ENCODE data around the gene PSMG3.

PSMG3 gene

DNA sequence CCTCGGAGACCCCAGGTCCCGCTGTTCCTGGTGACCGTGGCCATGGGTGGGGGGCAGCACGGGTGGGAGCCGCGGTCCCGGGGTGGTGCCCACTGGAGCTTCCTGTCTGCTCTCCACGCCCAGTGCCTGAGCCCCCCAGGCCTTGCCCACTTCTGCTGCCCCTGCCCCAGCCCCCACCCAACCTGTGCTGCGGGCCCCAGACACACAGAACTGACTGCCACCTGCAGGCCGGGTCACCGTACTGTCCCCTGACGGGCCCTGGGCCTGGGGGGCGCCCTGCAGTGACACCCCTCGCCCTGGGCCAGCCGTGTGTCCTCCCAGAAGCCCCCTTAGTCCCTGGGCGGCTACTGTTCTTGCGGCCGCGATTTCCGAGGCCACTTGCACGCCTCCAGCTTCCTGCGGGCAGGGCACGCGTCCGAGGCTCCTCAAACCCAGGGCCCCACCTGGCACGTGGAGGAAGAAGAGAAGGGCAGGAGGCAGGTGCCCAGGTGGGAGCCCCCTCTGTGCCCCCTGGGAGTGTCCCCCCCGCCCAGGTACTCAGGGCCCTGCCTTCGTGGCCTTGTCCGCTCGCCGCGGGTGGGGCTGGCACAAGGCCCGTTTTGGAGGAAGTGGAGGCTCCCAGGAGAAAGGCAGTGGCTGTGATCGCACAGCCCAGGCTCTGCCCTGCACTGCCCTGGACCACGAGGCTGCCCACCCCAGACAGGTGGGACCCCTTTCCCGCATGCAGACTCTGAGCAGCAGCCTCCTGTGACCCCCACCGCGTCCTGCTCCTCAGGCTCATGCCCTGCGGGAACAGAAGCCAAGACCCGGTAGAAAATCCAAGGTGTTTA, 24.2 kb downstream of the PSMG3 start:
- no peaks in the 10 kb centered on the region for H3K4me1 ChIP-seq (ENCODE audit: control insufficient read depth, insufficient read depth, low read length)
- H3K27ac ChIP-seq (ENCODE audit: extremely low read depth, low read depth, low read length): no peak overlapping the region
- ChIA-PET CTCF (interaction anchor here (1.0 kb wide), 2 partner anchors 10 to 11 kb away, joined by 3 to 6 read pairs; no protein-coding TSS in a partner anchor), POLR2A (interaction anchor here (1.1 kb wide), 1 partner anchor 10 kb away, joined by 4 read pairs; the partner anchor contains the start of gene TMEM184A)
- TF ChIP-seq, protein P1, sequence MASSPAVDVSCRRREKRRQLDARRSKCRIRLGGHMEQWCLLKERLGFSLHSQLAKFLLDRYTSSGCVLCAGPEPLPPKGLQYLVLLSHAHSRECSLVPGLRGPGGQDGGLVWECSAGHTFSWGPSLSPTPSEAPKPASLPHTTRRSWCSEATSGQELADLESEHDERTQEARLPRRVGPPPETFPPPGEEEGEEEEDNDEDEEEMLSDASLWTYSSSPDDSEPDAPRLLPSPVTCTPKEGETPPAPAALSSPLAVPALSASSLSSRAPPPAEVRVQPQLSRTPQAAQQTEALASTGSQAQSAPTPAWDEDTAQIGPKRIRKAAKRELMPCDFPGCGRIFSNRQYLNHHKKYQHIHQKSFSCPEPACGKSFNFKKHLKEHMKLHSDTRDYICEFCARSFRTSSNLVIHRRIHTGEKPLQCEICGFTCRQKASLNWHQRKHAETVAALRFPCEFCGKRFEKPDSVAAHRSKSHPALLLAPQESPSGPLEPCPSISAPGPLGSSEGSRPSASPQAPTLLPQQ (tag by site-specific recombination; IDR thresholded peaks at IDR 0.05): 0 out of 2 replicates have a peak, but pooled peaks have one; percentile 42
- TF ChIP-seq, protein P2, sequence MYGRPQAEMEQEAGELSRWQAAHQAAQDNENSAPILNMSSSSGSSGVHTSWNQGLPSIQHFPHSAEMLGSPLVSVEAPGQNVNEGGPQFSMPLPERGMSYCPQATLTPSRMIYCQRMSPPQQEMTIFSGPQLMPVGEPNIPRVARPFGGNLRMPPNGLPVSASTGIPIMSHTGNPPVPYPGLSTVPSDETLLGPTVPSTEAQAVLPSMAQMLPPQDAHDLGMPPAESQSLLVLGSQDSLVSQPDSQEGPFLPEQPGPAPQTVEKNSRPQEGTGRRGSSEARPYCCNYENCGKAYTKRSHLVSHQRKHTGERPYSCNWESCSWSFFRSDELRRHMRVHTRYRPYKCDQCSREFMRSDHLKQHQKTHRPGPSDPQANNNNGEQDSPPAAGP (tag by site-specific recombination; IDR thresholded peaks at IDR 0.05): no peak
- H3K4me3 ChIP-seq (ENCODE audit: low read depth, low read length): no peak overlapping the region
- H3K9me3 ChIP-seq (ENCODE audit: control insufficient read depth, insufficient read depth, low read depth, low read length): no peaks in the 10 kb centered on the region
- H3K36me3 ChIP-seq (ENCODE audit: control insufficient read depth in 2 of 2, insufficient read depth in 1 of 2, low read length in 2 of 2): peaks cover 0 to 7% of the 10 kb centered on the region in 2 experiments; a peak in 1 of 3 replicates

DNA sequence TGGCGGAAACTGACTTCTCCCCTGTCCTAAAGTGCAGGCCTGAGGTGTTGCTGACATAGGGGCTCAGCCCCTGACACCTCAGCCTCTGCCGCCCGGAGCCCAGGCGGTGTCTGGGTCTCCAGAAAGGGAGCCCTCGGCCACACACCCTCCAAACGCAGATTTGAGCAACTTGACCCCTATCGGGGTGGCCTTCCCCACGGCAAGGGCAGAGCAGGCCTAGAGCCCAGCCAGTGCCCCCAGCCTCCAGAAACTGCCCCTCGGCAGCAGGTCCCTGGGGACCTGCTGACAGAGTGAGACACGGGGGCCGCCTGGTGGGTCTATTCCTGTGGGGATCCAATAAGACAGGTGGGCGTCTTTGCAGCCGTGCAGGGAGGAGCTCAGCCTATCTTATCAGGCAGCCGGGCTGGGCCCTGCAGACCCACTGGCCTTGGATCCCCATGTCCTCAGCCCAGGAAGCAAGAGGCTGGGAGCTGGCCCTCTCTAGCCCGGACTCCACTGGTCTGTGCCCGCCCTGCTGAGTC, 24.9 kb downstream of the PSMG3 start:
- ChIA-PET POLR2A (interaction anchor here (0.5 to 1.1 kb wide), 2 partner anchors 11 to 29 kb away, joined by 3 to 4 read pairs; partner anchors contain the start of gene TMEM184A), CTCF (interaction anchor here (1.0 kb wide), 2 partner anchors 10 to 12 kb away, joined by 3 to 6 read pairs; no protein-coding TSS in a partner anchor)
- no peak for TF ChIP-seq ZNF174 (tag by site-specific recombination; IDR thresholded peaks at IDR 0.05)
- TF ChIP-seq ZNF785 (tag by site-specific recombination; IDR thresholded peaks at IDR 0.05): no peak
- no peak for TF ChIP-seq ZNF248 (tag by site-specific recombination; IDR thresholded peaks at IDR 0.05)
- no peak for TF ChIP-seq ZNF501 (tag by site-specific recombination; IDR thresholded peaks at IDR 0.05)
- H3K4me3 ChIP-seq (ENCODE audit: low read depth, low read length): no peak overlapping the region
- H3K4me1 ChIP-seq (ENCODE audit: control insufficient read depth, insufficient read depth, low read length): no peaks in the 10 kb centered on the region
- no peak overlapping the region for H3K27ac ChIP-seq (ENCODE audit: extremely low read depth, low read depth, low read length)
- no peaks in the 10 kb centered on the region for H3K9me3 ChIP-seq (ENCODE audit: control insufficient read depth, insufficient read depth, low read depth, low read length)
- peaks cover 0 to 12% of the 10 kb centered on the region in 2 experiments; a peak in 1 of 3 replicates for H3K36me3 ChIP-seq (ENCODE audit: control insufficient read depth in 2 of 2, insufficient read depth in 1 of 2, low read length in 2 of 2)

DNA sequence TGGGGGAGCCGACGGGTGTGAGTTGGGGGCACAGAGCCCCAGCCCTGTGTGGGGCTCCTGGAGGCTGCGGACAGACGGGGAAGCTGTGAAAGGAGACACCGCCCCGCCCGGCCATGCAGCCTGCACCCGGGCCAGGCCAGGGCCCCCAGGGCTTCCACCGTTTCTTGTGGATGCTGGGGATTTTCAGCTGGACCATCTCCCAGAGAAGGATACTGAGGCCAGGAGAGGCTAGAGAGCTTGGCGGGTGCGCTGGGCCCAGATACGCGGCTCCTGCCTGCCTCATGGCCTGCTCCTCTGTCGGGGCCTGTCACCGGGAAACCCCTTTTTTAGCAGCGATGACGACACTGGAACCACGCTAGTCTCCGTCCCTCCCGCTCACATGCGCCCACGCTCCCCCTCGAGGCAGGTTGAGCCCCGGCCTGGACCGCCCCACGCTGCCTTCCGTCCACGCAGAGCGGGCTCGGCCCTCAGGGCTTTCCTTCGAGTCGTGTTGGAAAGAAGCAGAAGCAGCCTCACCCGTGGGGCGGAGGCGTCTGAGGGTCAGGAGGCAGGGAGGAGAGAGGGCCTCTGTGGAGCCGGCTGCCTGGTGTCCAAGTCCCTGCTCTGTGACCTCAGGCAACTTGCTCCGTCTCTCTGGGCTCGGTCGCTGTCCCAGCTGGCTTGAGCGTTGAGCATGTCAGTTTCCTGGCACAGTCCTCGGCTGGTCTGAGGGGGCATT, 25.5 kb downstream of the PSMG3 start:
- Histone ChIP-seq H3K9me3 (ENCODE audit: control insufficient read depth, insufficient read depth, low read depth, low read length) (no peaks in the 10 kb centered on the region), H3K36me3 (ENCODE audit: control insufficient read depth in 2 of 2, insufficient read depth in 1 of 2, low read length in 2 of 2) (peaks cover 0 to 19% of the 10 kb centered on the region in 2 experiments; a peak in 1 of 3 replicates), H3K27ac (ENCODE audit: extremely low read depth, low read depth, low read length) (no peak overlapping the region), H3K4me1 (ENCODE audit: control insufficient read depth, insufficient read depth, low read length) (no peaks in the 10 kb centered on the region), H3K4me3 (ENCODE audit: low read depth, low read length) (no peak overlapping the region)
- ChIA-PET CTCF (interaction anchor here (1.0 kb wide), 2 partner anchors 11 to 12 kb away, joined by 3 to 6 read pairs; no protein-coding TSS in a partner anchor), POLR2A (interaction anchor here (0.5 to 1.3 kb wide), 4 partner anchors 12 to 29 kb away, joined by 3 to 6 read pairs (median 4); partner anchors contain the start of gene TMEM184A)
- TF ChIP-seq, protein P3, sequence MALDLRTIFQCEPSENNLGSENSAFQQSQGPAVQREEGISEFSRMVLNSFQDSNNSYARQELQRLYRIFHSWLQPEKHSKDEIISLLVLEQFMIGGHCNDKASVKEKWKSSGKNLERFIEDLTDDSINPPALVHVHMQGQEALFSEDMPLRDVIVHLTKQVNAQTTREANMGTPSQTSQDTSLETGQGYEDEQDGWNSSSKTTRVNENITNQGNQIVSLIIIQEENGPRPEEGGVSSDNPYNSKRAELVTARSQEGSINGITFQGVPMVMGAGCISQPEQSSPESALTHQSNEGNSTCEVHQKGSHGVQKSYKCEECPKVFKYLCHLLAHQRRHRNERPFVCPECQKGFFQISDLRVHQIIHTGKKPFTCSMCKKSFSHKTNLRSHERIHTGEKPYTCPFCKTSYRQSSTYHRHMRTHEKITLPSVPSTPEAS (tag by site-specific recombination; IDR thresholded peaks at IDR 0.05): no peak
- peak; percentile 5; the same call in 1 of the 2 replicates for TF ChIP-seq SCRT2 (tag by site-specific recombination; IDR thresholded peaks at IDR 0.05)

DNA sequence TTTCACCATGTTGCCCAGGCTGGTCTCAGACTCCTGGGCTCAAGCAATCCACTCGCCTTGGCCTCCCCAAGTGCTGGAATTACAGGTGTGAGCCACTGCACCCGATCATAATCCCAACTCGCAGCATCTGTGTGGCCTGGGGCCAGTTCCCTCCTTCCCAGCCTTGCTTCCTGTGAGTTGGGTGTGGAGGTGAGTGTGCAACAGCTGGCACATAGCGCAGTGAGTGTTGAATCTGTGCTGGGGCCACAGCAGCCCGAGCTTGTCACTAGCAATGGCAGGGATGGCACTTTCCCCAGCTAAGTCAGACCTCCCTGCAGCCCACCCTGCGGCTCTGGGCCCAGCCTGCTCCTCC, 26.0 kb downstream of the PSMG3 start:
- TF ChIP-seq ZNF48 (tag by site-specific recombination; IDR thresholded peaks at IDR 0.05) (no peak), SCRT2 (tag by site-specific recombination; IDR thresholded peaks at IDR 0.05) (peak; percentile 38)
- ChIA-PET CTCF (interaction anchor here (1.8 kb wide), 1 partner anchor 11 kb away, joined by 6 read pairs; the partner anchor contains the start of gene TMEM184A), POLR2A (interaction anchor here (0.6 to 1.3 kb wide), 3 partner anchors 11 to 17 kb away, joined by 3 to 6 read pairs (median 3); partner anchors contain the start of gene TMEM184A)
- H3K36me3 ChIP-seq (ENCODE audit: control insufficient read depth in 2 of 2, insufficient read depth in 1 of 2, low read length in 2 of 2): peaks cover 0 to 22% of the 10 kb centered on the region in 2 experiments; a peak in 1 of 3 replicates
- H3K4me3 ChIP-seq (ENCODE audit: low read depth, low read length): no peak overlapping the region
- no peaks in the 10 kb centered on the region for H3K9me3 ChIP-seq (ENCODE audit: control insufficient read depth, insufficient read depth, low read depth, low read length)
- H3K27ac ChIP-seq (ENCODE audit: extremely low read depth, low read depth, low read length): no peak overlapping the region
- no peaks in the 10 kb centered on the region for H3K4me1 ChIP-seq (ENCODE audit: control insufficient read depth, insufficient read depth, low read length)

Measured in HEK293 (cell line).